Stimulated activated naive CD8-positive, alpha-beta T cell treated with anti-CD3 and anti-CD28 coated beads, Interleukin-15, Interleukin-2, amounts not matched to agents 100 U/mL and 50 U/mL, for 24 hours (primary cell): ENCODE measurements around the gene COL18A1.

Experiments
- ATAC-seq: fragments of 150-1000 bp; cut with Tn5 transposase; one replicate; pipeline ENCODE4 v1.10.0; 2021
- DNase-seq: peaks from one replicate; pipeline ENCODE4 v3.0.0; 2021

Gene COL18A1

DNA sequence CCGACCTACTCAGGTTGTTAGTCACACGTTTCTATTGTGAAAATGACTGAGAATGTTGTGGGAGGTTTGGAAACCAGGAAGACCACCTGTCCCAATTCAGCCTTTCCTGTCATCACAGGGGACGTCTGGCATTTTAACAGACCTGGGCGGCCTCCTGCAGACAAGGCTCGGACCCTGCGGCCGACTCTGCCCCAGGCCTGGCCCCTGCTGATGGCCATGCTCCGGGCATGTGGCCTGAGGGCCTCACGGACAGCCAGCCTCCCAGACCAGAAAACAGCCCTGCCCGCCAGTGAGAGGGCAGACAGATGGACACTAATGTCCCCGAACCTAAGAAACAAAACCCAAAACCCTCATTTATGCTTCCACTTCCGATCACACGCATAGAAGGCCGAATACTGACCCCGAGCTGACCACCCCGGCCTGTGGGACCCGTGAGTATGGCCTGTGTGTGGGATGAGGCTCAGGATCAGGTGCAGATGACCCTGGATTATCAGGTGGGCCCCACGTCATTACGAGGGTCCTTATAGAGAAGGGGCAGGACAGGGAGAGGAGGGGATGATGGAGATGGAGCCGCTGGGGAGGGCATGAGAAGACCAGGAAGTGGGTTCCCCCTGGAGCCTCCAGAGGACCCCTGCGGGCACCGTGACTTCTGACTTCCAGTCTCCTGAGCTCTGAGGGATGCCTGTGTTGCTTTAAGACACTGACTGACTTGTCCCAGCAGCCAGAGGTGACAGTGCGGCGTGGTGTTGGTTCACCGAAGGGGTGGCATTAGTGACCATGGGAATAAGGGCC lies 9.6 kb downstream of the COL18A1 start:
- DNase-seq: no peak
- ATAC-seq: no peak

DNA sequence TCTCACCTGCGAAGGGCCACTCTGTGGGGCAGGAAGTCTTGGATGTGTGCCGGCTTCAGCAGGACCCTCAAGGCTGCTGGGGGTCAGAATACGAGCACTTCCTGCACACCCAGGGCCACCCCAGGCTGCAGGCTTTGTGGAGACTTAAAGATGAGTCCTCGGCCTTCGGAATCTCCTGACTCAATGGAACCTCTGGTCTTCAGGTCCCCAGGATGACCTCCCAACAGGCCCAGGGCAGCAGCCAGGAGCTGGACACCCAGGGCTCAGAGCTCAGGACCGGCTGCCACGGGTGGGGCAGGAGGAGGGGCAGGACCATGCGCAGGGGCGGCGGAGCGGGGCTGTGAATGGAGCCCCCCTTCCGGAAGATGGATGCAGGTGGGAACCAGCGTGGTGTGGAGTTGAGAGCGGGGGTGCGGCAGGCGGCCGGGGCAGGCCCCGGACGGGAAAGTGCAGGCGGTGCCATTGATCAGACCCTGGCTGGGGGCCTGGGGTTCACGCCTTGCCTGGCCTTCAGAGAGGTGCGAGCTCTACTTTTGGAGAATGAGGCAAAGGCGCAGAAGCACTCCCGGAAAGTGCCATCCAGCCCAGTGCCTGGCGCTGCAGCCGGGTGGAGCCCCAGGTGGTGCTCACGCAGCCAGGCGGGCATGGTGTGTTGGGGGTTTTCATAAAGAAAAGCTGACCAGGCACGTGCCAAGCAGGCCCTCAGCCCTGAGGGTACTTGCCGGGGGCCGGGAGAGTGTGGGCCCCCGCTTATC lies 10.4 kb downstream of the COL18A1 start:
- DNase-seq: no peak
- ATAC-seq: no peak

DNA sequence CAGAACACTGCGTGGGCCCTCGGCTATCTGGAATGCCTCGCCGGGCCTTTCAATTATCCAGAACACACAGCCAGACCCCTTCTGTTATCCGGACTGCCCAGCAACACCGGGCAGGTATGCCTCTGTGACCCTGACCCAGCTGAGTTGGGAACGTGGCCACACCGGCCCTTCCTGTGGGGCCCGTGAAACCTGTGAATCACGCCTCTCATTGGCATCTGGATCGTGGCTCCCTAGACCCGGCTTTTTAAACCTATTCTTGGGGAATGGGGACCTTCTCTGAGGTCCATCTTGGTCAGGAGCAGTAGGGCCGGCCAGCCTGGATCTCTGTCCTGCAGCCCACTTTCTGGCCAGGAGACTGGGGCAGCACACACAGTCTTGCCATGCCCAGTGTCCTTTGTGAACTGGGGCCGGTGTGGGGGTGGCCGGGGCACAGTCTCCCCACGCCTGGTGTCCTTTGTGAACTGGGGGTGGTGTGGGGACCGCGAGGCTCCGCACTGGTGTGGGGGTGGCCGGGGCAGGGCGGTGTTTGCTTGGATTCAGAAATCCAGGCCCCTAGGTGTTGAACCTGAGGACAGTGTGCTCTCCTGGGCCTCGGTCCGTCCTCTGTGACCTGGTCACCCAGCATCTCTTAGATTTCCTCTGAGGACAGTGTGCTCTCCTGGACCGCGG lies 11.1 kb downstream of the COL18A1 start:
- DNase-seq: no peak

DNA sequence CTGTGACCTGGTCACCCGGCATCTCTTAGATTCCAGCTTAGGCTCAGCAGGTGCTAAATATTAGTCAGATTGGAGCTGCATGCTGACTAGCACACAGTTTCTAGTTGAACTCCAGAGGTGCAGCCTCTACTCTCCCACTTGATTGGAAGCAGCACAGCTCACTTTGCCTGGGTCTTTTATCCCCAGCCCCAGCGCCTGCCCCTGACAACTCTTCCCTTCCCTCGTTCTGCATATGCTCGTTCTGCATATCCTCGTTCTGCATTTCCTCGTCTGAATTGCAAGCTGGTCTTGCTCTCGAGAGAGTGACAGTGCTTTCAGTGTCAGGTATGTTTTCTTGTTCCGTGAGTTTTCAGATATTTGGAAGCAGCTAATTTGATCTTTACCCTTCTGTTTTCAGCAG lies 11.7 kb downstream of the COL18A1 start:
- DNase-seq: no peak
- ATAC-seq: no peak

More for the DNA sequence above, 11.1 kb downstream of the COL18A1 start:
- ATAC-seq: no peak

DNA sequence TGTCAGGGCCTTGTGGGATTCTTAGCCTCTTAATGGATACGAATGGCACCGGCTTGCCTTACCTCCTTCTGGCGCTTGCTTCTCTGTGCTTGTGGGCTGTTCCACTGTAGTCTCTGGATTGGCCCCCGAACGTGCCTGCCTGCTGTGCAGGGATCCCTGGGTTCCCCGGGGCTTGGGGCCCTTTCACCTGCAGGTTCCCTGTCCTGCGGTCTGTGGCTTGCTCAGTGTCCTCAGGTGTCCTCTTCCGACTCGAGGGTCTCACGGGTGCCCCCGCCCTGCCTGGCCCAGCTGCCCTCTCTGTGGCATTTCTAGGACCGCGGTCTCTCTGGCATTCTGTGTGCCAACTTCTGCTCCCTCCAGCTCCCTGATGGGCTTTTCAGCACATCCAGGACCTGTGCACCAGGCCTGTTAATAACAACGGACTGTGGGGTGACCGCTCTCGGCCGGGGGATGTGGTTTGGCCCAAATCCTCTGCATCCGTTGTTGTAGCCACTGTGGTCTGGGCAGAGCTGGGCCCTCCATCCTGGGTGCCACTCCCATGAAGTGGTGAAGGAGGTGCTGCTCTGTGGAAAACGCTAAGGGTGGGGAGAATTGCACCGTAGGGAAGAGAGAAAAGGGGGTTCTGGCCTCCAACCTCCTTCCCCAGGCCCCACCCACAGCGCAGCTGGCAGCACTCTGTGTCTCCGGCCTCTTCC lies 12.4 kb downstream of the COL18A1 start:
- ATAC-seq (no peak), DNase-seq (no peak)

DNA sequence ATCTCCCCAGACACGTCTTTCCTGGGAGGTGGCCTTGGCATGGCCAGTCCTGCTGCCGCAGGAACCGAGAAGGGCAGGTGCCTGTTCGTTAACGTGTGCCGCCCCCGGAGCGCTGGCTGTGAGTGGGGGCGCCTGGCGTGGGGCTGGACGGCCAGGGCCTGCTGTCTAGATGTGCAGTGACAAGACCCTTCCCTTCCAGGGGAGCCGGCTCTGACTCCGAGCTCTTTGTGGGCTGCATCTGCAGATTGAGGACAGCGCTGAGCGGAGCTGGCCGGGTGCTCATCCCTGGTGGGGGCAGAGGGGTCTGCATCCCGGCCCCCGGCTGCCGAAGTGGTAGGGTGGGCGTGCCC lies 13.0 kb downstream of the COL18A1 start:
- DNase-seq (no peak), ATAC-seq (no peak)

DNA sequence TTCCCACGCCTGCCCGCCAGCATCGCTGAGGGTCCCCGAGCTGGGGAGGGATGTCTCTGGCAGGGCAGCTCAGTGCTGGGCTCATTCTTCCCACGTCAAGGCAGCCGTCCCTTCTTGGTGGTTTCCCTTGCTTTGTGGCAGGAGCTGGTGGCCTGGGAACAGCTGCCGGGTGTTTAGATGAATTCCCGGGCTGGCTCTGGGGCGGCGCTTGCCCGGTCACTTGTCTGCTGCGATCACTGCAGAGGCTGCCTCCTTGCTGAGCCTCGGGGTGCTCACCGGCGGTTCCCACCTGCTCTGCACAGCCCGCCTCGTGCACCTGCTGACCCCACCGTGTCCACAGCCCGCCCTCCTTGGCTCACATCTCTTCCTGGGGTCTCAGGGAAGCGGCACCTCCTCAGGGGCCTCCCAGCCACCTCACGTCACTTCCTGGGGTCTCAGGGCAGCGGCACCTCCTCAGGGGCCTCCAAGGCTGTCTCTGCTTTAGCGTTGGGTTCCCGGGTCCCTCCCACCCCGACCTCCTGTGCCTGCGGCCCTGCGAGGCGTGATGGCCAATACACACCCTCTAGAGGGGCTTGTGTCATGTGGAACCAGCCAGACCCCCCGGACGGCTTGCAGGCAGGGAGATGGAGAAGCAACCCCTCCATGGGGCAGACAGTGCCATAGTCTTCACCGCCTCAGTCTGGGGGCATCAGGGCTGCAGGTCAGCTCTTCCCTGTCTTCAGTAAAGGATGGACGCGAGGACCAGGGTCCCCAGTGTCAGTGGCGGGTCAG lies 13.5 kb downstream of the COL18A1 start:
- DNase-seq (no peak), ATAC-seq (no peak)

DNA sequence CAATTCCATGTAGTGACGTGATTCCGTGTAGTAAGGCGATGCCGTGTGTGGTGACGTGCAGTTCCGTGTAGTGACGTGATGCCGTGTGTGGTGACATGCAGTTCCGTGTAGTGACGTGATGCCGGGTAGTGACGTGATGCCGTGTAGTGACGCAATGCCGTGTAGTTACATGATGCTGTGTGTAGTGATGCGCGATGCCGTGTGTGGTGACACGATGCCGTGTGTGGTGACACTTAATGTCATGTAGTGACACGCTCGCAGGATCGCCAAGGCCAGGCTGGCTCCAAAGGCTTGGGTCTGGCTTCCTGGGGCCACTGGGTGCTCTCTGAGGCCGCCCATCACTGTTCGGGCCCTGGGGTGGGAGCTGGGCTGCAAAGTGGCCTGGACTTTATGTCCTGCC lies 14.2 kb downstream of the COL18A1 start:
- ATAC-seq: no peak
- no peak for DNase-seq

DNA sequence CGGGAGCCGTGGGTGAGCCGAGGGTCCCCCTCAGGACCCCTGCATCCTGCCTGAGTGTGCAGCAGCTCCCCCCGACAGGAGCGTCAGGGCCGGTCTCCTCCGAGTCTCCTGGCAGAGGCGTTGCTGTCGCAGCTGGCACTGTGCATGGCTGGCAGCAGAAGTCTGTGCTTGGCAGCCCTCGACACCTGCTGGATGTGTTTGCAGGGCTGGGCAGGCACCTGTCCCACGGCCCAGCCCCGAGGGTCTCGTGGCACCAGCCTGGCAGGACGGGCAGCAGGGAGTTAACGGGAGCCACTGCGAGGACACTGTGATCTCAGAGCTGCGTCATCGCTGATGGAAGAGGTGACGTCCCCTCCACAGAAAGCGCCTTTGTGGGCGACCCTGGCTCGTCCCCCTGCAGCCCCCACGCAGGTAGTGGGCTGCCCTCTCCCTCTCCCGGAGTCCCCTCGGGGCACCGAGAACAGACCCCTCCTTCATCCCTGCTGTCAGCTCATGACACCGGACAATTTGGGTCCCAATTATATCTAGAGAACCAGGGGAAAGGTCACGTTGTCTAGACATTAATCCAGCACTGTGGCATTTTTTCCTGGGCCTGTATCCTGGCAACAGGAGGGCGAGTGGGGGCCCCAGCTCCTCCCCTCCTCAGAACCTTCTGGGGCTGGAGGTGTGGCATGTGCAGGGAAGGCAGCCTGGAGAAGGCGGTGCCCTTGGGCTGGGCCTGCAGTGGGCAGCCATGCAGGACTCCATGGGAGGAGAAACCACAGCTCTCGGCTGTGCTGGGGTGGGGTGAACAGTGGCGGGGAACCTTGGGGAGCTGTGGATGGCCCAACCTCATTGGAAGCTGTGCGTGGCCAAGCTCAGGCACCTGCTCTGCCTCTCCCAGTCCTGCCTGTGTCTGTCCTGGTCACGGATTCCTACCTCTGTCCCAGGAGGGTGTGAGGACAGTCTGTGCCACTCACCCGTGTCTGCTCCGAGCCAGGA lies 15.4 kb downstream of the COL18A1 start:
- ATAC-seq (no peak), DNase-seq (no peak)

DNA sequence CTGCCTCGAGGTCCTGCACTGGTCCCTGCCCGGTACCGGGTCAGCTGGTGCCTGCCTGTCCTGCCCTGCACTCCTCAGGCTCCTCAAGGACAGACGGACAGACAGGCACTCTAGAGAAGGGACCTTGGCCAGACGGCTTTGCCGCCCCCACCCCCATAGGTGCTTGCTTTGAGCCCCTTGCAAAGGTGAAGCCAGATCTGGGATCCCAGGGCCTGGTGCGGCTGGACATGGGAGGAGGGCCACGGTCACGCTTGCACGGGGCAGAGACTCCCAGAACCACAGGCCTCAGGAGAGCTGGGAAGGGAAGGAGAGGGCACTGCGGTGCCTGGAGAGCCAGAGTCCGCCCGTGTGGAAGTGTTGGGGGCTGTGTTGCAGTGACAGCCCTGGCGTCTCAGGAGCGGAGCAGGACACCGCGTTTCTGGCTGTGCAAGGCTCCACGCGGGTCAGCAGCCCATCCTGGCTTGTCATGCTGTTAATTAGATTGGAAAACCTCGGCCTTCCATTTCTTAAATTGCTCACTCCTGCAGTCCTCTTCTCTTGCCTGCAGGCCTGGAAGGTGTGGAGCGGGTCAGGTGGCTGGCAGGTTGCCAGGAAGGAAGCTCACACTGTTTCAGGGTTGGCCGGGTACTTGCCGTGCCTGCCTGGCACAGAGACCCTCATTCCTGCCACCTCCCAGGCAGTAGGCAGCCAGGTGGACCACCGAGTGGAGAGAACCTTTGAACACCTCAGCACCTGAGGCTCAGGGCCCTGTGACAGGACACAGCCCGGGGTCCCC lies 16.3 kb downstream of the COL18A1 start:
- no peak for DNase-seq
- no peak for ATAC-seq

DNA sequence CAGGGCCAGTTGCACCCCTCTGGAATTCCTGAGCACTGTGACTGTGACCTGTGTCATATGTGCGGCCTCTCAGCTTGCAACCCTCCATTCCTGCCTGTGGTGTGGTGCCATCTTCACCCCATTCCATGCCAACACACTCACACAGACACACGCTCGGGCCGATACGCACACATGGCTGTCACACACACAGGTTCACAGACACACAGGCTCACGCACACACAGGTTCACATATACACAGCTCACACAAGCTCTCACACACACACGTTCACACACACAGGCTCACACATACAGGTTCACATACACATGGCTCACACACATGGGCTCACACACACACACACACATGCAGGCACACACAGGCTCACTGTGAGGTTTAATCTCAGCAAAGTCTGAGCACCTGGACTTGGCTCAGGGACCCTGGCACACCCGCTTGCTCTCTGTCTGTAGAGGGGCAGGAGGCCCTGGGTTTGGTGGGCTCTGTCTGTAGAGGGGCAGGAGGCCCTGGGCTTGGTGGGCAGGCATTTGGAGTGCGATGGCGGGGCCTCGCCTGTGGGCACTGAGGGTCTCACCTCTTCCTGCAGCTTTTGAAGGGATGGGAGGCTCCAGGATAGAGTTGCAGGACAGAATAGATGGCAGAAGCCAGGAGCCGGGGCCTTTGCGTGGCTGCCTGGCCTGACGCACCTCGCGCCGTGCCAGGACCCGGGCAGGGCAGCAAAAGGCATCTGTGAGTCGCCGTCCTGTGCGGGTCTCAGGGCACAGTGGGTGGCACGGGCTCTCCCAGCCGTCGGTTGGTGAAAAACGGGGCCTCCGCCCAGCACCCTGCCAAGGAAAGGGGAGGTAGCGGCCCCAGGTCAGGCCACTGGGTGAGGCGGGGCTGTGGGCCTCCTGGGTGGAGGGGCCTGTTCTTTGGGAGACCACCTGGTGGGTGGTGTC lies 17.1 kb downstream of the COL18A1 start:
- DNase-seq (no peak), ATAC-seq (no peak)

DNA sequence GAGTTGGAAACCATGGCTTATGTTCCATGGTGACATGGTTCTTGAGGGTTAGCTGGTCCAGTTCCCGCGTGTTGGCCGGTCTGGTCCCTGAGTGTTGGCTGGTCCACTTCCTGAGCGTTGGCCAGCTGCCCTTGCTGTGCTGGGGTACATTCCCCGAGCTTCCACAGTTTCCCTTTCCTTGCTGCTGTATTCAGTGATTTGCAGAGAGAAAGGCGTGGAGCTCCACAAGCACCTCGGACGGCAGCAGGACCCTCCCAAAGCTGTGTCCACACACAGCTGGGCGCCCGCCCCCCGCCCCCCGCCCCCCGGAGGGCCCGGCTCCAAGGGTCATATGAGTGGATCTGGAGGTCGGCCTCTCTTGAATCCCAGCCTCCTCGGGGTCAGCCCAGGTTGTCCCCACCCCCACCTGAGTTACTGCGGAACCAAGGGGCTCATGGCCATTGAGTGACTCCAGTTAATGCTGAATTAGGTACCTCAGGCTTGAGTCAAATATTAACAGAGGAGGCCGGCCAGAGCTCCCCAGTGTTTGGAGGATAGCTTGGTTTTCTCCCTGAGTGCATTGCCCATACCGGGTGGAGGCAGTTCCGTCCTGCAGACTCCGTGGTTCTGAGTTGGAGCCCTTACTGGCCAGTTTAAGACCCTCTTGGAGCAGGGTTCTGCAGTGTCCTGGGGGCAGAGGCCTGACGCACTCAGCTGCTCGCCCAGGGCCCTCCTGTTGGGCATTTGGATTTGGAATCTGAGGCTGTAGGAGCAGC lies 18.4 kb downstream of the COL18A1 start:
- no peak for ATAC-seq
- DNase-seq: no peak

DNA sequence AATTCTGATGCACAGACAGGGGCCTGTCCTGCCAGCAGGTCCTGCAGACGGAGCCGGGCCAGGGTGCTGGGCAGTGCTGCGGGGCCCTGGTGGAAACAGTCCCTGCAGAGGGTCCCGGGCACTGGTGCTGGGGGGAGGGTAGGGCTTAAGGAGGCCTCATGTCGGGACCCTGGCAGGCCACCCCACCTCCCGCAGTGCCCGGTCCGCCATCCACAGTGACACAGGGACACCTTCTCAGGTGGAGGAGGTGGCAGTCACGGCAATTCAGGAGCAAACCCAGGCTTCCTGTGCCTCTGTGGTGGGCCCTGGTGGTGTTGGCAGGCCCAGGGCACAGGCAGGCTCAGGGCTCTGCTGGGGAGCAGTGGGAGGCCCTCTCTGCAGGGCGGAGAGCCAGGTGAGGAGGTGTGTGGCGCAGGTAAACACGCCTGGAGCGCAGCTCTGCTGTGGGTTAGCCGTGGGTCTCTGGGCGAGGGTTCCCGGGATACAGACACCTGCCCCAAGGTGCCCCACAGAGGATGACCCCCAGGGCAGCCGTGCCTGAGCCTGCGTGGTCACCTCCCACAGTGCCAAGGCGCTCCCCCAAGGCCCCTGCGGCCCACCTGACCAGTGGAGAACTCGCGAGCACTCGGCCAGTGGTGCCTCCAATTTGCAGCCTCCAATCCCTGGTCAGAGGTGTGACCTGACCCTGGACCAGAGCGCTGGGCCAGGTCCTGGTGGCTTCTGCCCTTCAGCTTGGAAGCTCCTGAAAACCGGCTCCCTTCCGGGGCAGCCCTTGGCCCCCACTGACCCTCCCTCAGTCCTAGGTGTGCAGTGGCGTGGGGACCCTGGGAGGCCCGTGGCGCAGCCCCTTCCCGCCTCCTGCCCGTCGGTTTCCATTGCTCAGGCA lies 19.2 kb downstream of the COL18A1 start:
- DNase-seq (no peak), ATAC-seq (no peak)

DNA sequence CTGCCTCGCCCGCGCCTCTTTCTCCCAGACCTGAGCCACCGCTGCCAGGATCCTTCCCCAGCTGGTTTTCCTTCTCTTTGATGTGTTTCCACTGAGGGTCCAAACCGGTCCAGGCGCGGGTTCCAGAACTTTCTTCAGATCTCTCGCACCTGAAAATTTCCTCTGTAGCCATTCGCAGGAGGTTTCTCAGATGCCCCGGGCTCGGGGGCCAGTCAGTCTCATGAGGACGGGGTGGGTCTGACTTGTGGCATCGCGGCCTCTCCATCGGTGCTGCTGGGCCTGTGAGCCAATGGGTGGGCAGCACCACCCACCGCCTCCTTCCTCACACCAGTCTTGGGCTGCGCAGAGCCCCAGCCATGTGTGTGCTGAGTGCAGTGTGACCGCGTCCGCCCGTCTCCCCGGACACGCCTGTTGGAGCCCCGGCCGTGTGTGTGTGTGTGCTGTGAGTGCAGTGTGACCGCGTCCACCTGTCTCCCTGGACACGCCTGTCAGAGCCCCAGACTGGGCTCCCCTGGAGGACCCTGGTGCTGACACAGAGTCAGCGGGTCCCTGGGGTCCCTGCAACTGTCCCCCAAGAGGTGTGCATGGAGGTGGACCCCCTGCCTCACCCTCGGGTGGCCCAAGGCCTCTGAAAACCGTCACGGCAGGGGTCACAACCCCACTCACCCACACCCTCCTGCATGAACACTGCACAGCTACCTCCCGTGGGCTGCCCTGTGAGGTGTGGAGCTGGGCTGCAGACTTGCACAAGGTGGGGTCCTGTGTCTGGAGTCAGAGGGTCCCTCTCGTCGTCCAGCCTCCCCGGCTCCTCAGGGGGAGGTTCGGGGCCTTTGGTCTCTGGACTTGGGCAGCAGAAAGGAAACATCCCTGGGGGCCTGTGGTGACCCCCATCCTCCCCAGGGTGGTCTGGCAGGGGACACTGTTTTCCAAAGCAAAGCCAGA lies 20.2 kb downstream of the COL18A1 start:
- ATAC-seq: no peak
- no peak for DNase-seq

DNA sequence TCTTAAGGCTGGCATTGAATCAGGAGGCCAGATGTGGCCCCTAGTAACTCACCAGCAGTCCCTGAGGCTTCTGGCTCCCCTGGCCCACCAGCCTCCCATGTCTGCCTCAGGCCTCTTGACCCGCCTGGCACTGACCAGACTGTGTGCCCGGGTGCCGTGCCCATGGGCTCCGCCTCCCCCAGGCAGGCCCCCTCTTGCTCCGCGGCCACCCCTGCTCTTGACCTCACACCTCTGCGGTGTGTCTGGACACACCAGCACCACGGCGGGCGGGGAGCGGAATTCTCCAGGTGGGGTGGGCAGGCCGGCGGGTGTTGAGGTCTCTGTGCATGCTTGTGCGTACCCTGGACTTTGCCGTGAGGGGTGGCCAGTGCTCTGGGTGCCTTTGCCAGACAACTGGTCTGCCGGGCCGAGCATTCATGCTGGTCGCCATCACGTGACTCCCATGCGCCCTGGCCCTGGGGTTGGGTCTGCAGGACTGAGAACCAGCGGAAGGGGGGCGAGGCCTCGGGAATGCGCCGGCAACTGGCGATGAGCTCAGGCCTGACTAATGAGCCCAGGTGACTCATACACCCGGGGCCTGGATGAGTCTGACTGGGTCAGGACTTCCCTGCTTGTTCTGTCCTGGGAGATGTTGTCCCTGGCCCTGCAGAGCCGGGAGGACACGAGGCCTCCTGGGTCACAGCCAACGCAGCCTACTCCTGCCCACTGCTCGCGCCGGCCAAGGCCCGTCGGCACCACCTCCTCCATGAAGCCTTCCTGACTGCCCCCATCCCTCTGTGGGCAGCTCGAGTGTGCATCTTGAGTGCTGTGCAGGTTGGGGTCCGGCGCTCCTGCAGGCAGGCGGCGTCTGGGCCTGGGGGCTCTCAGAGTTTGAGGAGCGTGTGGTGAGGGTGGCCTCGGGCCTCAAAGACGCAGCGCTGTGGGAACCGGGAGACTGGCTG lies 22.6 kb downstream of the COL18A1 start:
- no peak for DNase-seq
- ATAC-seq: no peak
